AG10803 (cell line): ENCODE data around the gene CNGA1.
"Not testable (repeated sequence)": the region's sequence is repeated elsewhere in the genome, so short reads cannot be mapped to it uniquely, and the experiment has no call there.

Experiments used
- DNase-seq: peaks from one replicate; pipeline ENCODE4 v3.0.0; 2010; ENCODE audit warnings: low read depth
- H3K4me3 ChIP-seq: 2 replicates; pipeline ENCODE4 v1.5.1; 2011; ENCODE audit warnings: mild to moderate bottlenecking, low read length, control low read depth
- TF ChIP-seq, protein P1 (sequence below): conservative IDR thresholded peaks from 2 replicates; pipeline ENCODE4 v1.5.1; 2011; ENCODE audit warnings: mild to moderate bottlenecking, low read length, control low read depth, inconsistent platforms

CNGA1 gene

DNA sequence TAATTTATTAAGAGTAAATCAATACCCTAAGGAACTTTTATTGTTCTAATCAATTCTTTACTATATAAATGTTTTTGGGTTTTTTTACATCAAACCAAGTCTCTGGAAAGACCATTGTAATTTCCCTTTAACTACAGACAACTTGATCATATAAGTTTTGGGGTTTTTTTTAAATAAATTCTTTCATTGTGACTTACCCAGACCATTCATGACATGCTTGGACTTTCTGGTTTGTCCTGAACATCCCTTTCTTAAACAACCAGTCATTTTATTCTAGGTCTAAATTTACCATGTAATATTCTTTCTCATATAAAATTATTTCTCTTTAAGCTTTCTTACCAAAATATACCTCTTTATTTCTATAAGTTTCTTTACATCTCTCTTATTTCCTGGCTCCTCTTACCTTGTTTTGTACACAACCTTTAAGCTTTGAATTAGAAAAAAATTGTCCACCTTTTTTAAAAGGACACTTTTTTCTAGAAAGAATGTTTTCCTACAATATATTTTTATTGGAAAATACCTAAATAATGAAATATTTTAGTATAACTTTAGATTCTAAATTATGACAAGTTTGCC lies 8.4 kb downstream of the CNGA1 start:
- no peak overlapping the region for H3K4me3 ChIP-seq
- TF ChIP-seq, protein P1, sequence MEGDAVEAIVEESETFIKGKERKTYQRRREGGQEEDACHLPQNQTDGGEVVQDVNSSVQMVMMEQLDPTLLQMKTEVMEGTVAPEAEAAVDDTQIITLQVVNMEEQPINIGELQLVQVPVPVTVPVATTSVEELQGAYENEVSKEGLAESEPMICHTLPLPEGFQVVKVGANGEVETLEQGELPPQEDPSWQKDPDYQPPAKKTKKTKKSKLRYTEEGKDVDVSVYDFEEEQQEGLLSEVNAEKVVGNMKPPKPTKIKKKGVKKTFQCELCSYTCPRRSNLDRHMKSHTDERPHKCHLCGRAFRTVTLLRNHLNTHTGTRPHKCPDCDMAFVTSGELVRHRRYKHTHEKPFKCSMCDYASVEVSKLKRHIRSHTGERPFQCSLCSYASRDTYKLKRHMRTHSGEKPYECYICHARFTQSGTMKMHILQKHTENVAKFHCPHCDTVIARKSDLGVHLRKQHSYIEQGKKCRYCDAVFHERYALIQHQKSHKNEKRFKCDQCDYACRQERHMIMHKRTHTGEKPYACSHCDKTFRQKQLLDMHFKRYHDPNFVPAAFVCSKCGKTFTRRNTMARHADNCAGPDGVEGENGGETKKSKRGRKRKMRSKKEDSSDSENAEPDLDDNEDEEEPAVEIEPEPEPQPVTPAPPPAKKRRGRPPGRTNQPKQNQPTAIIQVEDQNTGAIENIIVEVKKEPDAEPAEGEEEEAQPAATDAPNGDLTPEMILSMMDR: no peak
- no peak for DNase-seq

DNA sequence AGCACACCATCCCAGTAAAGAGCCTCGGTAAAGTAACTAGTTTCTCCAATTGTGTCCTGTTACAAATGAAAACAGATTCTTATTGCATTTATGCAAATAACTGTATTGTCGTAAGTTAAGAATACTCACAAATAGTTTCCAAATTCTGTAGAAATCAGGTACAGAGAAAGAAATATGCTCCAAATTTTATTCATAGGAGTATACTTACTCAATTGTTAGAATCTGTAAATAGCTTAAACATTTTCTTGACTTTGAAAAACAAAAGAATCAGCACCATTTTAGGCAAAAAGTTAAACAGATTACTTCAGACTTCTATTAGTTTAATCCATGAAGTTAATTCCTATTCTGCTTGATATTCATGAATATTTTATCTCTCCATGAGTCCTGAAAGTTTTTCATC lies 10.7 kb downstream of the CNGA1 start:
- H3K4me3 ChIP-seq: no peak overlapping the region
- TF ChIP-seq, protein P1: no peak
- DNase-seq: no peak

DNA sequence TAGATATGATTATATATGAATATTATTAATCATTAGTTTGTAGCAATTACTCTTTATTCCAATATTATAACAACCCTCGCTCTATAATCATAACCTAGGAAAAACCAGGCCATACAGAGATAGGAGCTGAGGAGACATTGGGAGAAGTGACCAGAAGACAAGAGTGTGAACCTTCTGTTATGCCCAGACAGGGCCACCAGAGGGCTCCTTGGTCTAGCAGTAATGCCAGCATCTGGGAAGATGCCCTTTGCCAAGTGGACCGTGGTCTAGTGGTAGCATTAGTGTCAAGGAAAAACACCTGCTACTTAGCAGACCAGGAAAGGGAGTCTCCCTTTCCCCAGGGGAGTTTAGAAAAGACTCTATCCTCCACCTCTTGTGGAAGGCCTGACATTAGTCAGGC lies 12.9 kb downstream of the CNGA1 start:
- TF ChIP-seq, protein P1: peak; percentile 59
- not testable (repeated sequence) for H3K4me3 ChIP-seq
- DNase-seq: peak; percentile 37

DNA sequence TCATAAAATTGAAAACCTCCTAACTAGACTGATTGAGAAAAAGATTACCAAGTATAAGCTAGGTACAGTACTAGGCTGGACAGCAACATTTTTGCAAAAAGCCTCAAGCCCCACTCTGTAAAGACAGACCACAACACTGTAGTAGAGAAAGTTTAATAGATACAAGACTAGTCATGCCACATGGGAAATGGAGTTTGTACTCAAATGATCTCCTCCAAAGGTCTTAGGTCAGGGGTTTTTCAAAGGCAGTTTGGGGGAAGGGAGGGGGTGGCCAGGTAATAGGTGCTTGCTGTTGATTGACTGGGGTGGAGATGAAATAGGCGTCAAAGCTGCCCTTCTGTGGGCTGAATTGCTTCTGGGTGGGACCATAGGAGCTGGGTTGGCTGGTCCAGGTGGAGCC lies 14.2 kb downstream of the CNGA1 start:
- no peak for DNase-seq
- H3K4me3 ChIP-seq: no peak overlapping the region
- TF ChIP-seq, protein P1: no peak

DNA sequence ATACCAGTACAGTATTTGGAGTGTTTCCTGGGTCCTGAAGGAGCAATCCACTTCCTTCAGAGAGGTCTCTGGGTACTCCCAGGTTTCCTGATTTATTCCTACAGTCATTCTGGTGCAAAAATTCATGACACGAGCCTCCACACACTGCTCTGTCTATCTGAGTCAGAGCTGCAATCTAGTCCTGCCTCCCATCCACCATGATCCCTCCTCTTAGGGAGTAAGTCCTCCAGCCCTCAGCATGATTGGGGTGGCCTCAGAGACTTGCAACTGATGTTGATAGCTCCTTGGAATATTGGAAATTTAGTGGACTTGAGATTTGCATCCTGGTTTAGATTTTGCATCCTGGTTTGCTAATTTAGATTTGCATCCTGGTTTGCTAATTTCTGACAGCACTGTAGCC lies 20.5 kb downstream of the CNGA1 start:
- no peak for DNase-seq
- TF ChIP-seq, protein P1: no peak
- no peak overlapping the region for H3K4me3 ChIP-seq

DNA sequence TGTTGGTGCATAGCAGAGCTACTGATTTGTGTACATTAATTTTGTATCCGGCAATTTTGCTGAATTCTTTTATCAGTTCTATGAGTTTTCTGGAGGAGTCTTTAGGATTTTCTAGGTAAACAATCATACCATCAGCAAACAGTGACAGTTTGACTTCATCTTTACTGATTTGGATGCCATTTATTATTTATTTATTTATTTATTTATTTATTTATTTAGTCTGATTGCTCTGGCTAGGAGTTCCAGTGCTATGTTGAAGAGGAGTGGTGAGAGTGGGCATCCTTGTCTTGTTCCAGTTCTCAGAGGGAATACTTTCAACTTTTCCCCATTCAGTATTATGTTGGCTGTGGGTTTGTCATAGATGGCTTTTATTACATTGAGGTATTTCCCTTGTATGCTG lies 24.0 kb downstream of the CNGA1 start:
- not testable (repeated sequence) for H3K4me3 ChIP-seq, DNase-seq

DNA sequence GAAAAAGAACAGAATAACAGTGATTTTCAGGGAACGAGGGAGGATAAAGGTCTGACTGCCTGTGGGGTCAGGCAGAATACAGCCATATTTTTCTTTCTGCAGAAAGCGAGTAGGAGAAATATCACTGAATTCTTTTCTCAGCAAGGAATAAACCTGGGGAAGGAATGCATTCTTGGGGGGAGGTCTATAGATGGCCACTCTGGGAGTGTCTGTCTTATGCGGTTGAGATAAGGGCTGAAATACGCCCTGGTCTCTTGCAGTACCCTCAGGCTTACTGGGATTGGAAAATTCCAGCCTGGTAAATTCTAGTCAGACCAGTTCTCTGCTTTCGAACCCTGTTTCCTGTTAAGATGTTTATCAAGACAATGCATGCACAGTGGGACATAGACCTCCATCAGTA lies 26.3 kb downstream of the CNGA1 start:
- TF ChIP-seq, protein P1: no peak
- no peak overlapping the region for H3K4me3 ChIP-seq
- no peak for DNase-seq

DNA sequence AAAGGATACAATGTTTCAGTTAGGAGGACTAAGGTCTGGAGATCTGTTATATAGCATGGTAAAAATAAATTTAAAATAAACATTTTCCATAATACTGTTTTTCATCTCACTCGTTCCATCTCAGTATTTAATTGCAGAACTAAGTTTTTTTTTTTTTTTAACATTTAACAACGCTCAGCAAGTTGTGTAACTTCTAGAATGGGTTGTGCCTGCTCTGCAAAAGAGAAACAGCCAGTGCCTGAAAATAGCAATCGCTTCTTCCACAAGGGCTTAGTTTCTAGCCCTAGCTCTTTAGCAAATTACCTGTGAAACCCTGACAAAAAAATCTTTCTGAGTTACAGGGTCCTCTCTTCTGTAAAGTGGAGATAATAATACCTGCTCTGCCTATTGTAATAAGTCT lies 41.9 kb downstream of the CNGA1 start:
- DNase-seq: no peak
- TF ChIP-seq, protein P1: no peak
- H3K4me3 ChIP-seq: no peak overlapping the region
